GM19025 (cell line): Measurements from ENCODE around the gene BUB1B.
A peak's percentile ranks its signal among the peaks of the same experiment; 100 is the strongest.
"Not testable (repeated sequence)": the region's sequence is repeated elsewhere in the genome, so short reads cannot be mapped to it uniquely, and the experiment has no call there.

Experiments
- ATAC-seq: cut with Tn5 transposase; IDR thresholded peaks from one replicate; pipeline ENCODE4 v1.9.1; 2021; ENCODE audit warnings: mild to moderate bottlenecking, low read depth, moderate library complexity; ENCODE audit not compliant: unreplicated experiment

BUB1B gene

DNA sequence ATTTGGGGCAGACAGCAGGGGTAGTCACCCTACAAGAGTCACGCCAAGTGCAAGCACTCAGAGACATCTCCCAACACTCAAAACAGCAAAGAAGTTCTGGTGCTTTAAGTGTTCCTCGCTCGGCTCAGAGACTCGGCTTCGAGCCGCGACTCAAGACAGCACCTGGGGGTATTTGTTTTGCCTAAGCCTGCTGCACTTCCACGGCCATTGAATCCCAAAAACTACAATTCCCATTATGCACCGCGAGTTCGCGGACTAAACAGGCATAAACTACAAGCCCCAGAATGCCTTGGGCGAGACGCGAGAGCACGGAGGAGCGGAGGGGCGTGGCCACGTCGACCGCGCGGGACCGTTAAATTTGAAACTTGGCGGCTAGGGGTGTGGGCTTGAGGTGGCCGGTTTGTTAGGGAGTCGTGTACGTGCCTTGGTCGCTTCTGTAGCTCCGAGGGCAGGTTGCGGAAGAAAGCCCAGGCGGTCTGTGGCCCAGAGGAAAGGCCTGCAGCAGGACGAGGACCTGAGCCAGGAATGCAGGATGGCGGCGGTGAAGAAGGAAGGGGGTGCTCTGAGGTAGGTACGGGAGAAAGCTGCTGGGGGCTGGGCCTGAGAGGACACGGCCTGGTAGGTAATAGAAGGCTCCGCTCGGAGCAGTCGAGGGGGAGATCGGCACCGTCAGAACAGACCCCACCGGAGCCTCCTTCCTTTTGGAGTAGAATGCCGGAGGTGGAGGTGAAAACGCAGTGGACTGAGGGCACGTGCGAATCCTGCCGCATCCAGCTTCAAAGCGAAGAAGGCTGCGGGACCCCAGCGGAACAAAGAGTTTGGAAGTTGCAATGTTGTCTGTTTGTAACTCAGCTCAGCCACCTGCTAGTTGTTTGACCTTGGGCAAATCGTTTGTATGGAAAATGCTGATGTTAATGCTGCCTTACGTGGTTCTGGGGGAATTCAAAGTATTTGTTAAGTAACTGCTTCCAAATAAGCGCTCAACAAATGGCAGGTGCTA lies at the start of gene BUB1B:
Gene BUB1B (plus strand): TSS at position 381 of the 1,000 bp plus-strand sequence. CDS start 152 bp downstream, at position 533.
- ATAC-seq: peak; percentile 73

GRCh38 chr15:40111888-40112287 lies 49.0 kb upstream of the BUB1B start:
- ATAC-seq: no peak

DNA sequence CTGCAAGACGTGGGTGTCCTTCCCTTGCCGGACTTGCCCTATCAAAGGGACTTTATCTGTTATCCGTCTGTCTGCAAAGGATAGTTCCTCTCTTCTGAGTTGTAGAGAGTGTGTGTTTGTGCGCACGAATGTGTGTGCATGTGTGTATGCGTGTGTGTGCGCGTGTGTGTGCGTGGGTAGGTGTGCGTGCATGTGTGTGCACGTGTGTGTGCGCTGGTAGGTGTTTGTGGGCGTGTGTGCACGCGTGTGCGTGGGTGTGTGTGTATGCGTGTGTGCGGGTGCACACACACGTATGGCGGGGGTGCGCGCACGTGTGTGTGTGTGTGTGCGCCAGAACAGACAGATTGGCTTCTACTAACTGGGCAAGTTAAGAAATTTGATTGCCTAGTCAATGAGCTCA lies 48.1 kb upstream of the BUB1B start:
- ATAC-seq: no peak

DNA sequence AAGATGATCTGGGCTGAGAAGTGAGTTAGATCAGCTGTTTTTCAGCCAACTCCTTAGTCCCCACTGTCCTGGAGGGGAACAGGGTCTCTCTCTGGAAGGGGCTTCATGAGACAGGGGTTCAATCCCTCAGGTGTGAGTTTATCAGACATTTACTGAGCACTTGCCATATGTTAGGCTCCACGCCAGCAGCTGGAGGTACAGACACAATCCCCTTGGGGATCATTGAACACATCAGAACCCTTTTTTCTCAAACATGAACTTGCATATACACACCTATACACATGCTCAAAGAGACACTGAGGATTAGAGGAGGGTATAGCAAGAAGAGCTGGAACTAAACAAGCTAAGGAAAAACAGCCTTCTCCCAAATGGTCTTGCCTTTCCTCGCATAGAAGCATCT lies 46.7 kb upstream of the BUB1B start:
- ATAC-seq: no peak

DNA sequence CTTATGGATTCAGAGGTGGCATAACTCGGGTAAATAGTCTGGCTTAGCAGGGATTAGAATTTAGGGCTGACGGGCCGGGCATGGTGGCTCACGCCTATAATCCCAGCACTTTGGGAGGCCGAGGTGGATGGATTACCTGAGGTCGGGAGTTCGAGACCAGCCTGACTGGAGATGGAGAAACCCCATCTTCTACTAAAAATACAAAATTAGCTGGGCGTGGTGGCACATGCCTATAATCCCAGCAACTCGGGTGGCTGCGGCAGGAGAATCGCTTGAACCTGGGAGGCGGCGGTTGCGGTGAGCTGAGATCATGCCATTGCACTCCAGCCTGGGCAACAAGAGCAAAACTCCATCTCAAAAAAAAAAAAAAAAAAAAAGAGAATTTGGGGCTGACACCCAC lies 45.8 kb upstream of the BUB1B start:
- not testable (repeated sequence) for ATAC-seq

DNA sequence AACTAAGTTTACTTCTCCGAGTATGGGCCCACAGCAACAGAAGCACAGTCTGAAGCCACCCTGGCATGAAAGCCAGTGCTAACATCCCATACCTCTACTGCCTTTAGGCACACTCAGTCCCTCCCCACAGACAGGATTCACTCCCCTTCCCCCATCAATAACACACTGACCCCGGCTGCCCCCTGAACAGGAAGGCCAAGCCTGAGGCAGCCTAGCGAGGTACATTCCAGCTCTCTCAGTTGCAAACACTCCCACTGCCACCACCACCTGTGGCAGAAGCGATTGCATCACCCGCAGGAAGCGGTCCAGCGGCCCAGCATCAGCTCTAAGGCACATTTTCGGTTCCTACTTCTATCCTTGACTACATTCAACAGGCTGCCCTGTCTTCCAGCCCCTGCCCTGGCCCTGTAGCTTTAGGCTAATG lies 45.2 kb upstream of the BUB1B start:
- ATAC-seq: peak; percentile 94

DNA sequence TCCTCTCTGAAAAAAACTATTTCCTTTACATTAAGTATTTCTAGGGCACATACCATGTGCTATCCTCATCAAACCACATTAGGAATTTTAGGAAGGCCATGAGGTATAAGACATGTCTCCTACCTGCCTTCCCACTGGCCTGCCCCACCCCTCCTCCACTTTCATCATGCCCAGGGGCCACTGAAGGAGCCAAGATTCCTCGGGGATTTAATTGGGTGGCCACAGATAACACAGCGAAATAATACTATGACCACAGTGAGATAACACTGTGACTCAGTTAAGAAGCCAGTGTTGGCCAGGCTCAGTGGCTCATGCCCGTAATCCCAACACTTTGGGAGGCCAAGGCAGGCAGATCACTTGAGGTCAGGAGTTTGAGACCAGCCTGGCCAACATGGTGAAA lies 42.4 kb upstream of the BUB1B start:
- no peak for ATAC-seq

DNA sequence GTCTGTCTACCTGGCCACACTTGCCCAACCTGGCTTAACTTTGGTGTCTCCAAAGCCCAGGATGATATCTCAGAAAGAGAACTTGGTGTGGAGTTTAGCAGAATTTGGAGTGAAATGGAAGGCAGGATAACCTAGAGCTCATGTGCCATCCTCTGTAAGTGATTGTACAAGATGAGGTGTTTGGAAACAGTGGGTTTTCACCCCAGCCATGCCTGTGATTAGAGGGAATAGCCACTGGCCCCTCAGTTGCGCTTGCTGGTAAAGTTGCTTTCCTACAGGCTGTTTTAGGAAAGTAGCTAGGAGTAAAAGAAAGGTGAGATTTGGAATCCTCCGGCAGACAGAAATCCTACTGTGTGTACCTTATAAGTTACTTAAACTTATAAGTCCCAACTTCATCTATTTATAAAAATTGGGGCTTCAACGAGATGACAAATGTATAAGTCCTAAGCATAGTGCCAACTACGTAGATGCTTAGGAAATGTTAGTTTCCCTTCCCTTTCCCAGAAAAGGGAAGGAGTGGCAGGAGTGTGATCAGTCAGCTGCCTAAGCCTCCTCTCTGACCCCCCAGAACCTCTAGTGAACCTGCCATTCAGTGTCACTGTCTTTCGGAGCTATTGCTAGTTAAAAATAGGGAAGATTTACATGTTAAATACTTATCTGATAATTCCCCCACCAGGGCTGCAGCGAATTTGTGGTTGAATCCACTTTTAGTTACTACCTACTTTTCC lies 38.8 kb upstream of the BUB1B start:
- ATAC-seq: no peak

DNA sequence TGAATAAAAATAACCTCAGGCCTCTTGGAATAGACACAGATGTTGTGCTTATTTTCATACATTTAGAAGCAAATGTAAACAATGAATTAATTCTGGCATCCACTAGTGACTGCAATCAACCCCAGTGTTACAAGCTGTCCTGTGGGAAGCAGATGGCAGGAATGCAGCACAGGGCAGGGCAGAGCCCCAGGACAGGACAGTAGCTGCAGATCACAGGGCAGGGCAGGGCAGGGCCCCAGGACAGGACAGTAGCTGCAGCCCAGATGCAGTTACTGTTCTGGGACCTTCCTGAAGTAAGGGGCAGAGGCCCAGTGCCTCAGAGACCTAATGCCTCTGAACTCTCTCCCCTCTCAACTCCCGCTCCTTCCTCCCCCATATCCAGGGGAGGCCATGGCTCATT lies 37.9 kb upstream of the BUB1B start:
- ATAC-seq: not testable (repeated sequence)

DNA sequence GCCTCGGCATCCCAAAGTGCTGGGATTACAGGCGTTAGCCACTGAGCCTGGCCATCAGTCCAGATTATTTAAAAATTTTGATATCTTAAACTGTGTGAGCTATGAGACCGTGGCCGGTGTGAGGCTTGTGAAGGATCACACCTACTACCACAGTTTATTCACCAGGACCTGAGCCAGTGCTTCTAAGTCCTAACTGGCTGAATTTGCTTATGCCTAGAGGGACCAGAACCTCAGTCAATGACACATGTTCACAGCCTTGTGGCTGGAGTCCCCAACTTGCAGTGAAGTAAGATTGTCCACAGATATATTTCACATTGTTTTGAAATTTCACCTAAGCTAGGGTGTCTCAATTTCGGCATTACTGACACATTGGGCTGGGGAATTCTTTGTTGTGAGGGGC lies 37.0 kb upstream of the BUB1B start:
- ATAC-seq: not testable (repeated sequence)

GRCh38 chr15:40124333-40124732 lies 36.5 kb upstream of the BUB1B start:
- not testable (repeated sequence) for ATAC-seq

- not testable (repeated sequence) for ATAC-seq
Observed at GRCh38 chr15:40124807-40125285, 36.0 kb upstream of the BUB1B start.

DNA sequence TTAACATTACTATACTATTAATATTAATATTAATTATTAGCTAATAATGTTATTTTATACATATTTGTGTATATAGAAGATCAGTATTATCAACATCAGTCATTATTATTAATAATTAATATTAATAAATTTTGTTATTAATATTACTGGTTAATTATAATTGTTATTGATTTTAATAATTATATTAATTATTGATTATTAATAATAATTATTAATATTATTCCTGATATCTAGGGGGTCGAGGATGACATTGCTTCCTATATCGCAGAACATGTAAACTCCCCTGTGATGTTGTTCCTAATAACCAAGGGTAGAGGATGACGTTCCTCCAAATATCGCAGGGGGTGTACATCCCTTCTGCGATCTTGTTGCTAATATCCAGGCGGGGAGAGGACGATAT lies 34.9 kb upstream of the BUB1B start:
- ATAC-seq: no peak

DNA sequence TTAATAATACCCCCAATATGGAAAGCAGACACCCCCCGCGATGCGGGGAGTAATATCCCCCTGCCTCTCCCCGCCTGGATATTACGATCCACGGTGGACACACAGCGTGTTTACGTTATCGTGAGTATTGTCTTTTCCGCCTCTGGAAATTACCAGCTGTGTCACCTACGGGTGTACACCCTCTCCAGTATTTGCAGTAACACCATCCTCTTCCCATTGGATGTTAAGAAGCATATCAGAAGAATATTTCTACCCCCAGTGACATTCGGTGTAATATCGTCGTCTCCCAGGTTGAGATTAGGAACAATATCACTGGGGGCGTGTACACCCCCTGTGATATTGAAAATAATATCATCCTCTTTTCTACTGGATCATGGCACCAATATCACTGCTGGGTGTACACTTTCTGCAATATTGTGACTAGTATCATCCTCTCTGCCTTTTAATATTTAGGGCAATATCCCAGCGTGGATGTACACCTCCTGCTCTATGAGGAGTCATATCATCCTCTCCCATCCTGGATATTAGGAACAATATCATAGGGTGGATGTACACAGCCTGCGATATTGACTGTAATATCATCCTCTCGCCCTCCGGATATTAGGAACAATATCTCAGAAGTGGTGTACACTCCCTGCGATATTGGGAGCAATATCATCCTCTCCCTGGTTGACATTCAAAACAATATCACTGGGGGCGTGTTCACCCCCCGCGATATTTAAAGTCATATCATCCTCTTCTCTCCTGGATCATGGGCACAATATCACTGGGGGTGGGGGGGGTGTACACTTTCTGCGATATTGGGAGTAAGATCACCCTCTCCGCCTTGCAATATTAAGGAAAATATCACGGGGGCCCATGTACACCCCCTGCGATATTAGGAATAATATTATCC lies 31.9 kb upstream of the BUB1B start:
- no peak for ATAC-seq

GRCh38 chr15:40130118-40130517 lies 30.8 kb upstream of the BUB1B start:
- ATAC-seq: no peak

DNA sequence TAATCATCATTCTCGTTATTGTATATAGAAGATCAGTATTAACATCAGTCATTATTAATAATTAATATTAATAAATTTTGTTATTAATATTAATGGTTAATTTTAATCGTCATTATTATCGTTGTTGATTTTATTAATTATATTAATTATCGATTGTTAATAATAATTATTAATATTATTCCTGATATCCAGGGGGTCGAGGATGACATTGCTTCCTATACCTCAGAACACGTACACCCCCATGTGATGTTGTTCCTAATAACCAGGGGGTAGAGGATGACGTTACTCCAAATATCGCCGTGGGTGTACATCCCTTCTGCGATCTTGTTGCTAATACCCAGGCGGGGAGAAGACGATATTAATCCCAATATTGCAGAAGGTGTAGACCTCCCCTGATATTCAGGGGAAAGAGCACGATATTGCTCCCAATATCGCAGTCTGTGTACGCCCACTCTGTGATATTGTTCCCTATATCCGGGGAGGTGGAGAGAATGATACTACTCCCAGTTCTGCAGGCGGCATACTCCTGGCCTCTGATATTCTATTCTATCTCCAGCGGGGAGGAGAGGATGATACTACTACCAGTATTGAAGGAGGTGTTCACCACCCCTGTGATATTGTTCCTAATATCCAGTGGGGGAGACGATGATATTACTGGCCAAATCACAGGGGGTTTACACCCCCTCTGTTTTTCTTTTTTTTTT lies 29.9 kb upstream of the BUB1B start:
- no peak for ATAC-seq

GRCh38 chr15:40133544-40133943 lies 27.3 kb upstream of the BUB1B start:
- ATAC-seq: no peak

DNA sequence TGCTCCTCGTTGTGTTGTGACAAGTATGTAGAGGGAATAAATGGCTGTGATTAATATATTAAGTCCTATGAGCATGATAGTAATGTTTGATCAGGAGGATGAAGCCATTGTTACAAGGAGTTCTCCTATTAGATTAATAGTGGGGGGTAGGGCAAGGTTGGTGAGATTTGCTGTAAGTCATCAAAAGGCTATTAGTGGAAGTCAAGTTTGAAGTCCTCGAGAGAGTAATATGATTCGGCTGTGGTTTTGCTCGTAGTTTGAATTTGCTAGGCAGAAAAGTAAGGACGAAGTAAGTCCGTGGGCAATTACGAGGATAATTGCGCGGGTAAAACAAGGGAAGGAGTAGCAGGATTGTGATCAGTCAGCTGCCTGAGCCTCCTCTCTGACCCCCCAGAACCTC lies 26.0 kb upstream of the BUB1B start:
- ATAC-seq: no peak

GRCh38 chr15:40135846-40136450 lies 24.9 kb upstream of the BUB1B start:
- ATAC-seq: not testable (repeated sequence)
